PC-3 (cell line): Measurements from ENCODE around the gene LIMS2. TPM values are rescaled to one million over a fixed set of nuclear protein-coding genes. Genes with fewer than 3 reads are reported as not detected.
A peak's percentile ranks its signal among the peaks of the same experiment; 100 is the strongest.

Experiments used
- ATAC-seq: fragments of 200-7000 bp; cut with Tn5 transposase; 2 replicates; pipeline ENCODE4 v1.9.1; 2020; ENCODE audit warnings: mild to moderate bottlenecking, moderate library complexity
- BruUV-seq: library from RNA; stranded (reverse); fragments of 400-500 nt; replicated peaks from 2 replicates; lab custom pipeline; 2021; lab: Mats Ljungman, UMichigan
- CTCF ChIA-PET: fragments of 300-600 bp; sonication (Branson Sonifier 250); formaldehyde crosslinking; loops from one replicate; lab custom pipeline; 2022; ENCODE audit warnings: antibody characterized with exemption; lab: Charles Lee
- POLR2A ChIA-PET: fragments of 300-600 bp; sonication (Branson Sonifier 250); formaldehyde crosslinking; loops from one replicate; lab custom pipeline; 2022; ENCODE audit warnings: antibody characterized with exemption; ENCODE audit not compliant: unreplicated experiment; lab: Charles Lee
- DNase-seq: peaks from one replicate; pipeline ENCODE4 v3.0.0-alpha.2; 2015
- H2AFZ ChIP-seq: fragments of 300-600 bp; sonication (generic); 2 replicates; pipeline ENCODE4 v1.6.0; 2016; ENCODE audit warnings: antibody characterized with exemption, low read length
- H3F3A ChIP-seq: fragments of 300-600 bp; sonication (generic); one replicate; pipeline ENCODE4 v1.6.0; 2017; ENCODE audit warnings: antibody characterized with exemption, low read length, control low read depth, mild to moderate bottlenecking; ENCODE audit not compliant: unreplicated experiment
- H3K27ac ChIP-seq: fragments of 300-600 bp; sonication (generic); 2 replicates; pipeline ENCODE4 v1.5.1; 2016; ENCODE audit warnings: mild to moderate bottlenecking, low read length
- H3K27me3 ChIP-seq: fragments of 300-600 bp; sonication (generic); 2 replicates; pipeline ENCODE4 v1.6.1; 2016; ENCODE audit warnings: low read length, mixed read lengths
- H3K36me3 ChIP-seq: fragments of 300-600 bp; sonication (generic); 2 replicates; pipeline ENCODE4 v1.6.1; 2016; ENCODE audit warnings: low read depth, mixed run types, low read length, mixed read lengths
- H3K4me1 ChIP-seq: fragments of 300-600 bp; sonication (generic); 2 replicates; pipeline ENCODE4 v1.5.1; 2016; ENCODE audit warnings: low read length; ENCODE audit not compliant: insufficient read depth
- H3K4me2 ChIP-seq: fragments of 300-600 bp; sonication (generic); 2 replicates; pipeline ENCODE4 v1.6.0; 2016; ENCODE audit warnings: low read length
- H3K4me3 ChIP-seq: fragments of 300-600 bp; sonication (generic); 2 replicates; pipeline ENCODE4 v1.5.1; 2016; ENCODE audit warnings: mild to moderate bottlenecking, low read length, mixed read lengths
- H3K79me2 ChIP-seq: fragments of 300-600 bp; sonication (generic); 2 replicates; pipeline ENCODE4 v1.6.1; 2017; ENCODE audit warnings: low read length, mixed read lengths
- H3K9ac ChIP-seq: fragments of 300-600 bp; sonication (generic); 2 replicates; pipeline ENCODE4 v1.6.0; 2016; ENCODE audit warnings: mild to moderate bottlenecking, low read length
- H3K9me2 ChIP-seq: fragments of 300-600 bp; sonication (generic); replicated peaks from 2 replicates; pipeline ENCODE4 v1.6.1; 2016; ENCODE audit warnings: mixed run types, low read length, mixed read lengths
- H3K9me3 ChIP-seq: fragments of 300-600 bp; sonication (generic); 2 replicates; pipeline ENCODE4 v1.6.1; 2016; ENCODE audit warnings: low read length, mixed read lengths
- H4K20me1 ChIP-seq: fragments of 300-600 bp; sonication (generic); 2 replicates; pipeline ENCODE4 v1.6.1; 2016; ENCODE audit warnings: low read length, mixed read lengths
- EZH2 ChIP-seq: fragments of 300-600 bp; sonication (generic); IDR thresholded peaks from one replicate; pipeline ENCODE4 v1.6.1; 2017; ENCODE audit warnings: antibody characterized with exemption, mild to moderate bottlenecking, low read length; ENCODE audit not compliant: unreplicated experiment
- EZH2phosphoT487 ChIP-seq: fragments of 300-600 bp; sonication (generic); IDR thresholded peaks from 2 replicates; pipeline ENCODE4 v1.6.1; 2018; ENCODE audit warnings: mild to moderate bottlenecking, antibody characterized with exemption, low read length, borderline replicate concordance
- intact Hi-C: fragments of 100-400 bp; cut with micrococcal nuclease; formaldehyde crosslinking; loops from 2 replicates; pipeline ENCODE4 v1.9.0; 2023
- total RNA-seq: library from RNA; depleted of rRNA; stranded (reverse); fragments of >200 nt; gene quantifications from 2 replicates; pipeline ENCODE4 v1.2.3, GENCODE V29; 2014
- TF ChIP-seq, protein P1 (sequence below): fragments of 300-600 bp; sonication (generic); conservative IDR thresholded peaks from 2 replicates; pipeline ENCODE4 v1.5.1; 2017; ENCODE audit warnings: antibody characterized with exemption, low read depth, mild to moderate bottlenecking, low read length

Gene LIMS2
- total RNA-seq, 1 experiment from 2014 or later, result 5.0 TPM

DNA sequence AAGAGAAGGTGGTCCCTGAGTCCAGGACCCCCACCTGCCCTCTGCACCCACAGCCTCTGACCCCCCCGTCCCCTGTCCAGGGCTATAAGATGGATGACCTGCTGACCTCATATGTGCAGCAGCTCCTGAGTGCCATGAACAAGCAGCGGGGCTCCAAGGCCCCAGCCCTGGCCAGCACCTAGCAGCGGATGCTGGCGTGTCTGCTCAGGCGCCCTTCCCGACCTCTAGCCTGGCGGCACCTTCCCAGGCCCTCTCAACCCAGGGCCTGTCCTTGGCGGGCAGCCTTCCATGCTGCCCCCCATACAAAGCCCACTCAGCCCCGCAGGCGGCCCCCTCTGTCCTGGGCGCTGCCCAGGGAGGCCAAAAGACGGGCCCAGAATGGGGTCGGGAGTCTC, 38.1 kb downstream of the LIMS2 start:
- H3K36me3 ChIP-seq, result no peaks in the 10 kb centered on the region; the same call in 1 of the 2 replicates
- CTCF ChIA-PET, result interaction anchor here (0.6 to 1.2 kb wide), 2 partner anchors 38 to 46 kb away, joined by 3 to 6 read pairs; no protein-coding TSS in a partner anchor
- no peaks in the 10 kb centered on the region for H3K27me3 ChIP-seq
- POLR2A ChIA-PET, result interaction anchor here (0.6 kb wide), 1 partner anchor 110 kb away, joined by 3 read pairs; no protein-coding TSS in a partner anchor
- TF ChIP-seq, protein P1, sequence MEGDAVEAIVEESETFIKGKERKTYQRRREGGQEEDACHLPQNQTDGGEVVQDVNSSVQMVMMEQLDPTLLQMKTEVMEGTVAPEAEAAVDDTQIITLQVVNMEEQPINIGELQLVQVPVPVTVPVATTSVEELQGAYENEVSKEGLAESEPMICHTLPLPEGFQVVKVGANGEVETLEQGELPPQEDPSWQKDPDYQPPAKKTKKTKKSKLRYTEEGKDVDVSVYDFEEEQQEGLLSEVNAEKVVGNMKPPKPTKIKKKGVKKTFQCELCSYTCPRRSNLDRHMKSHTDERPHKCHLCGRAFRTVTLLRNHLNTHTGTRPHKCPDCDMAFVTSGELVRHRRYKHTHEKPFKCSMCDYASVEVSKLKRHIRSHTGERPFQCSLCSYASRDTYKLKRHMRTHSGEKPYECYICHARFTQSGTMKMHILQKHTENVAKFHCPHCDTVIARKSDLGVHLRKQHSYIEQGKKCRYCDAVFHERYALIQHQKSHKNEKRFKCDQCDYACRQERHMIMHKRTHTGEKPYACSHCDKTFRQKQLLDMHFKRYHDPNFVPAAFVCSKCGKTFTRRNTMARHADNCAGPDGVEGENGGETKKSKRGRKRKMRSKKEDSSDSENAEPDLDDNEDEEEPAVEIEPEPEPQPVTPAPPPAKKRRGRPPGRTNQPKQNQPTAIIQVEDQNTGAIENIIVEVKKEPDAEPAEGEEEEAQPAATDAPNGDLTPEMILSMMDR, result no peak
- TF ChIP-seq EZH2, result no peak
- no peak for TF ChIP-seq EZH2phosphoT487
- intact Hi-C loops, result loop anchor here (2.0 kb wide), 1 partner anchor 18 kb away; no protein-coding TSS in a partner anchor
- DNase-seq (no peak), ATAC-seq (peak; percentile 7)
- H3K4me2 ChIP-seq, result peak overlapping the region; percentile 58
- H3K9me2 ChIP-seq, result no peaks in the 10 kb centered on the region
- BruUV-seq, result TSS peak; percentile 70
- no peaks in the 10 kb centered on the region for H4K20me1 ChIP-seq
- no peaks in the 10 kb centered on the region for H3F3A ChIP-seq
- peak overlapping the region; percentile 84 for H3K9ac ChIP-seq
- peaks cover 26% of the 10 kb centered on the region for H3K4me1 ChIP-seq
- no peaks in the 10 kb centered on the region for H3K9me3 ChIP-seq
- H2AFZ ChIP-seq, result no peak overlapping the region
- H3K4me3 ChIP-seq, result no peak overlapping the region
- no peaks in the 10 kb centered on the region for H3K79me2 ChIP-seq
- peak overlapping the region; percentile 99 for H3K27ac ChIP-seq

- Histone ChIP-seq H3K9me3 (no peaks in the 10 kb centered on the region), H3F3A (no peaks in the 10 kb centered on the region), H3K4me3 (no peak overlapping the region), H3K36me3 (no peaks in the 10 kb centered on the region; the same call in 1 of the 2 replicates), H3K27ac (peak overlapping the region; percentile 99), H3K4me1 (peaks cover 26% of the 10 kb centered on the region), H2AFZ (no peak overlapping the region), H3K9me2 (no peaks in the 10 kb centered on the region), H4K20me1 (no peaks in the 10 kb centered on the region), H3K79me2 (no peaks in the 10 kb centered on the region), H3K9ac (peak overlapping the region; percentile 84), H3K27me3 (no peaks in the 10 kb centered on the region), H3K4me2 (peak overlapping the region; percentile 58)
- POLR2A ChIA-PET, result no interaction called here
- no peak for TF ChIP-seq EZH2phosphoT487
- intact Hi-C loops, result loop anchor here (2.0 kb wide), 1 partner anchor 18 kb away; no protein-coding TSS in a partner anchor
- BruUV-seq, result no TSS peak
- DNase-seq (no peak), ATAC-seq (no peak)
- CTCF ChIA-PET, result no interaction called here
These were observed 38.8 kb downstream of the LIMS2 start for GRCh38 chr2:127636248-127637235.

DNA sequence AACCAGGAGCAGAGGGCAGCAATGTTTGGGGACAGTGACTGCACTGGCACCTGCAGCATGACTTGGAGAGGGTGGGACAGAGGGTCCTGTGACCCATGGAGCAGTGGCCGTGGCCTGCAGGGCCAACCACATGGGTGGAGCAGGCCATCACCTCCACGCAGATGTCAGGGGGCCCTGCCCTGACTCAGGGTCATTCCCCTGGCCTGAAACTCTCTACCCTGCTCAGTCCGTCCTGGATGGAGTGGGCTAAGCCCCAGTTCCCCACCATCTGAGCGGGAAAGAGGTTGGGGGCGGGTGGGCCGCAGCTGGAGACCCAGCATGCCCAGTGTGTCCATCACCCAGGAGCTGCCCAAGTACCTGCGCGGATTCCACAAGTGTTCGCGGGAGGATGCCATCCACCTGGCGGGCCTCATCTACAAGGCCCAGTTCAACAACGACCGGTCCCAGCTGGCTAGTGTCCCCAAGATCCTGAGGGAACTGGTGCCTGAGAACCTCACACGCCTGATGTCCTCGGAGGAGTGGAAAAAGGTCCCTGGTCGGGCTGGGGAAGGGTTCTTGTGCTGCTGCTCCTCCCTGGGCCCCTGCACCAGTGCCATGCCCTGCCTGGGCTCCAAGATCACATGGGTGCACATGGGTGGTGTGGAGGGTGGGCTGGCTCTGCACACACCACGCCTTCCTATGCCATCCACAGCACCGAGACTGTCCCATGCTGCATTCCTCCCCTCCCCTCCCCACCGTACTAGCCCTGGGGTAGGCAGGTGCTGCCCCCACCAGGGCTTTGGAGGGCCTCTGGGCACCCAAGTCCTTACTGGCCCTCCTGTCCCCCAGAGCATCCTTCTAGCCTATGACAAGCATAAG, 39.7 kb downstream of the LIMS2 start:
- no peaks in the 10 kb centered on the region for H3K9me3 ChIP-seq
- no peaks in the 10 kb centered on the region for H3F3A ChIP-seq
- TF ChIP-seq EZH2 (no peak), EZH2phosphoT487 (no peak)
- TF ChIP-seq, protein P1, result no peak
- POLR2A ChIA-PET, result no interaction called here
- DNase-seq (no peak), ATAC-seq (no peak)
- no peaks in the 10 kb centered on the region; the same call in 1 of the 2 replicates for H3K36me3 ChIP-seq
- no peak overlapping the region for H2AFZ ChIP-seq
- no peak overlapping the region for H3K4me3 ChIP-seq
- no peaks in the 10 kb centered on the region for H3K79me2 ChIP-seq
- intact Hi-C loops, result loop anchor here (2.0 kb wide), 1 partner anchor 17 kb away; no protein-coding TSS in a partner anchor
- H3K4me1 ChIP-seq, result peaks cover 26% of the 10 kb centered on the region
- H3K9me2 ChIP-seq, result no peaks in the 10 kb centered on the region
- no peak overlapping the region for H3K9ac ChIP-seq
- H3K27me3 ChIP-seq, result no peaks in the 10 kb centered on the region
- peak overlapping the region; percentile 99; the same call in 1 of the 2 replicates for H3K27ac ChIP-seq
- no peak overlapping the region for H3K4me2 ChIP-seq
- BruUV-seq, result no TSS peak
- CTCF ChIA-PET, result no interaction called here
- no peaks in the 10 kb centered on the region for H4K20me1 ChIP-seq
